NB4 (cell line): ENCODE results near the gene PSMA7.

Experiments
- CTCF ChIP-seq: IDR thresholded peaks from one replicate; pipeline ENCODE4 v1.5.1; 2012; ENCODE audit warnings: low read depth, low read length
- MAX ChIP-seq: IDR thresholded peaks from 2 replicates; pipeline ENCODE4 v1.6.1; 2011; ENCODE audit warnings: low read depth, low read length
- MYC ChIP-seq: IDR thresholded peaks from 2 replicates; pipeline ENCODE4 v1.6.1; 2011; ENCODE audit warnings: low read depth, low read length
- POLR2A ChIP-seq: IDR thresholded peaks from 2 replicates; pipeline ENCODE4 v1.6.1; 2011; ENCODE audit warnings: mild to moderate bottlenecking; ENCODE audit not compliant: insufficient read length; ENCODE audit errors: extremely low read depth

GRCh38 chr20:62133864-62134263 is 9.3 kb downstream of the PSMA7 start:
- TF ChIP-seq MAX, result no peak
- no peak for TF ChIP-seq POLR2A
- peak; percentile 32 for TF ChIP-seq CTCF
- TF ChIP-seq MYC, result no peak
